Left renal cortex interstitium (tissue), 4 donors: ENCODE data around the gene NMRK1. TPM values are rescaled to one million over a fixed set of nuclear protein-coding genes. Genes with fewer than 3 reads are reported as not detected.

Source experiments
- DNase-seq, 4 donors: peaks; one replicate each; pipeline ENCODE4 v3.0.0-alpha.2; 2013; ENCODE audit warnings: low read depth in 4 of 4, low spot score in 2 of 4, missing footprints in 1 of 4
- polyA plus RNA-seq, 4 donors: library from polyadenylated mRNA; unstranded; fragments of 120-200 nt; gene quantifications; one replicate each; pipeline ENCODE4 v1.2.1, GENCODE V29; 2013; ENCODE audit not compliant: insufficient read length in 4 of 4

Gene NMRK1
- polyA plus RNA-seq = 10 to 100 TPM; 13.5 to 30.0 (median 22.3) TPM

- DNase-seq = peak; percentile 75 to 92 (median 86)
Observed at GRCh38 chr9:75087824-75088645, at the start of gene NMRK1, which contains the start of gene OSTF1. Gene NMRK1 (minus strand): TSS chr9:75088155. CDS start chr9:75083115, 5,040 bp downstream. Gene OSTF1 (plus strand): TSS chr9:75088514. CDS start chr9:75088693, 179 bp downstream.

- DNase-seq = no peak
Observed at GRCh38 chr9:75134495-75134894, 46.5 kb upstream of the NMRK1 start.

GRCh38 chr9:75133396-75133795, 45.4 kb upstream of the NMRK1 start:
- no peak for DNase-seq

- no peak for DNase-seq
Observed at GRCh38 chr9:75132244-75132643, 44.3 kb upstream of the NMRK1 start.

GRCh38 chr9:75131700-75132099, 43.7 kb upstream of the NMRK1 start:
- no peak for DNase-seq

- no peak for DNase-seq
Observed at GRCh38 chr9:75130621-75131230, 42.8 kb upstream of the NMRK1 start.

GRCh38 chr9:75130172-75130571, 42.2 kb upstream of the NMRK1 start:
- DNase-seq = no peak

- no peak for DNase-seq
Observed at GRCh38 chr9:75128535-75128934, 40.6 kb upstream of the NMRK1 start.

- DNase-seq = no peak
Observed at GRCh38 chr9:75123696-75124095, 35.7 kb upstream of the NMRK1 start.

GRCh38 chr9:75121914-75122558, 34.1 kb upstream of the NMRK1 start:
- no peak for DNase-seq

- no peak for DNase-seq
Observed at GRCh38 chr9:75120686-75121085, 32.7 kb upstream of the NMRK1 start.

GRCh38 chr9:75117564-75117963, 29.6 kb upstream of the NMRK1 start:
- no peak for DNase-seq

- no peak for DNase-seq
Observed at GRCh38 chr9:75116306-75116705, 28.4 kb upstream of the NMRK1 start.

GRCh38 chr9:75112789-75113188, 24.8 kb upstream of the NMRK1 start:
- no peak for DNase-seq

GRCh38 chr9:75111019-75111622, 23.2 kb upstream of the NMRK1 start:
- no peak for DNase-seq

- DNase-seq = no peak
Observed at GRCh38 chr9:75109210-75109839, 21.4 kb upstream of the NMRK1 start.

GRCh38 chr9:75108571-75108970, 20.6 kb upstream of the NMRK1 start:
- DNase-seq = no peak

GRCh38 chr9:75106857-75107256, 18.9 kb upstream of the NMRK1 start:
- DNase-seq = peak in 2 of 4 donors; percentile 50 to 65

- DNase-seq = no peak
Observed at GRCh38 chr9:75105841-75106240, 17.9 kb upstream of the NMRK1 start.

- no peak for DNase-seq
Observed at GRCh38 chr9:75105019-75105540, 17.1 kb upstream of the NMRK1 start.
